Activated naive CD8-positive, alpha-beta T cell (primary cell): Measurements from ENCODE around the gene ASTN2.

Source experiments
- H3K27ac Mint-ChIP-seq: one replicate; pipeline ENCODE4 v1.8.0; 2021; ENCODE audit warnings: mixed read lengths
- H3K27me3 Mint-ChIP-seq: one replicate; pipeline ENCODE4 v1.8.0; 2021; ENCODE audit warnings: mixed read lengths
- H3K36me3 Mint-ChIP-seq: one replicate; pipeline ENCODE4 v1.8.0; 2021; ENCODE audit warnings: mixed read lengths
- H3K4me1 Mint-ChIP-seq: one replicate; pipeline ENCODE4 v1.8.0; 2021; ENCODE audit warnings: low read depth, mixed read lengths
- H3K4me3 Mint-ChIP-seq: one replicate; pipeline ENCODE4 v1.8.0; 2021; ENCODE audit warnings: mild to moderate bottlenecking, mixed read lengths
- H3K9me3 Mint-ChIP-seq: one replicate; pipeline ENCODE4 v1.8.0; 2021; ENCODE audit warnings: low read depth, mixed read lengths

Gene ASTN2

DNA sequence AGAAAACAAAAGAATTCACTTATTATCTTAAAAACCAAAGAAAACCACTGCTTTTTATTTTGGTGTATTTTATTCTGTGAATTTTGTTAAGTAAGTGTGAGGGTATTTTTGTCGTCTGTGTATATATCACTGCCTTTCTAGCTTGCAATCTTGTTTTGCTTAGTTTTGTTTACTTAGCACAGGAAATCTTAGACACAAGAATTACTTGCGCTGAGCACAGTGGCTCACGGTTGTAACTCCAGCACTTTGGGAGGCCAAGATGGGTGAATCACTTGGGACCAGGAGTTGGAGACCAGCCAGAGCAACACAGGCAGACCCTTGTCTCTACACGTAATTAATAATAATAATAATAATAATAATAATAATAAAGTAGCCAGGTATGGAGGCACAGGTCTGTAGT, 1030.9 kb downstream of the ASTN2 start:
- Mint-ChIP-seq H3K36me3 (no peaks in the 10 kb centered on the region), H3K27ac (no peak overlapping the region), H3K4me1 (no peaks in the 10 kb centered on the region), H3K9me3 (no peaks in the 10 kb centered on the region), H3K27me3 (no peaks in the 10 kb centered on the region), H3K4me3 (no peak overlapping the region)

DNA sequence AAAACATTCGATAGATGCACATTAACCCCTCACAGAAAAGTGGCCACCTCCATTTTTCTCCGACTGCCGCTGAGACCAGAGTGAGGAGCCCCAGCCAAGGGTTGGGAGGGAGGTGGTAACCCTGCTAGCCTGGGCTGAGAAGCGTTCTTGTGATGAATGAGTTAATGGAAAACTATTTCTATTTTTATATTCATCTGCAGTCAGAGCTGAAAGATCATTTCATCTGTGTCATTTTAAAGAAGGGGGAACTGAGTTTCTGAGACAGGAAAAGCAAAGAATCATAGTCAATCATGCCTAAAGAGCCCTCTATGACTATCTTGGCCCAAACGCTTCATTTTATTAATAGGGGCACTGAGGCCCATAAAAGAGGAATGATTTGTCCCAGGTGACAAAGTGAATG, 1031.7 kb downstream of the ASTN2 start:
- Mint-ChIP-seq H3K36me3 (no peaks in the 10 kb centered on the region), H3K27ac (no peak overlapping the region), H3K27me3 (no peaks in the 10 kb centered on the region), H3K4me3 (no peak overlapping the region), H3K9me3 (no peaks in the 10 kb centered on the region), H3K4me1 (no peaks in the 10 kb centered on the region)

DNA sequence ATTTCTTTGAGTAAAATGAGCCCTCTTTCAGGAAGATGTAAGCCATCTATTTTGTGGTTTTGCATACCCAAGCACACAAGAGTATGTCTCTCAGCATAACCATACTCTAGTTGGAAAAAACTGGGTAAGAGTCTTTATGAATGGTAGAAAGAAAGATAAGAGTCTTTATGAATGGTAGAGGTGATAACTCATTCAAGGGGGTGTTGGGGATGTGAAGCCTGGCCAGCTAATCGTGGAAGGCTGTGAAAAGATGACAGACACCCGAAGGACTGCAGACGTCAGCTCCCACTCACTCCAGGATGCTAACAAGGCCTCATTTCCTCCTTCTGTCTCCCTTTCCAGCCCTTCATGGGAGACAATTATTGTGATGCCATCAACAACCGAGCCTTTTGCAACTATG, 1032.8 kb downstream of the ASTN2 start:
- Mint-ChIP-seq H3K36me3 (no peaks in the 10 kb centered on the region), H3K27ac (no peak overlapping the region), H3K4me1 (no peaks in the 10 kb centered on the region), H3K9me3 (no peaks in the 10 kb centered on the region), H3K4me3 (no peak overlapping the region), H3K27me3 (no peaks in the 10 kb centered on the region)

- no peak overlapping the region for H3K4me3 Mint-ChIP-seq
- H3K27ac Mint-ChIP-seq = no peak overlapping the region
- no peaks in the 10 kb centered on the region for H3K9me3 Mint-ChIP-seq
- no peaks in the 10 kb centered on the region for H3K36me3 Mint-ChIP-seq
- H3K27me3 Mint-ChIP-seq = no peaks in the 10 kb centered on the region
- no peaks in the 10 kb centered on the region for H3K4me1 Mint-ChIP-seq
These were observed 1033.5 kb downstream of the ASTN2 start for GRCh38 chr9:116381350-116381749.

- Mint-ChIP-seq H3K36me3 (no peaks in the 10 kb centered on the region), H3K4me1 (no peaks in the 10 kb centered on the region), H3K27ac (no peak overlapping the region), H3K4me3 (no peak overlapping the region), H3K9me3 (no peaks in the 10 kb centered on the region), H3K27me3 (no peaks in the 10 kb centered on the region)
These were observed 1034.3 kb downstream of the ASTN2 start for GRCh38 chr9:116380496-116380995.

GRCh38 chr9:116379821-116380220, 1035.0 kb downstream of the ASTN2 start:
- Mint-ChIP-seq H3K27ac (no peak overlapping the region), H3K36me3 (no peaks in the 10 kb centered on the region), H3K4me3 (no peak overlapping the region), H3K9me3 (no peaks in the 10 kb centered on the region), H3K27me3 (no peaks in the 10 kb centered on the region), H3K4me1 (no peaks in the 10 kb centered on the region)

GRCh38 chr9:116378873-116379272, 1036.0 kb downstream of the ASTN2 start:
- H3K9me3 Mint-ChIP-seq = no peaks in the 10 kb centered on the region
- H3K27me3 Mint-ChIP-seq = no peaks in the 10 kb centered on the region
- no peak overlapping the region for H3K27ac Mint-ChIP-seq
- no peaks in the 10 kb centered on the region for H3K4me1 Mint-ChIP-seq
- H3K36me3 Mint-ChIP-seq = no peaks in the 10 kb centered on the region
- H3K4me3 Mint-ChIP-seq = no peak overlapping the region

- H3K27ac Mint-ChIP-seq = no peak overlapping the region
- H3K4me3 Mint-ChIP-seq = no peak overlapping the region
- no peaks in the 10 kb centered on the region for H3K36me3 Mint-ChIP-seq
- no peaks in the 10 kb centered on the region for H3K9me3 Mint-ChIP-seq
- no peaks in the 10 kb centered on the region for H3K27me3 Mint-ChIP-seq
- H3K4me1 Mint-ChIP-seq = no peaks in the 10 kb centered on the region
These were observed 1037.6 kb downstream of the ASTN2 start for GRCh38 chr9:116377179-116377798.
